Esophagus muscularis mucosa (tissue), 4 donors: Measurements from ENCODE around the gene SYNE1. TPM values are rescaled to one million over a fixed set of nuclear protein-coding genes. Genes with fewer than 3 reads are reported as not detected.

Source experiments
- DNase-seq: peaks from one replicate; pipeline ENCODE4 v3.0.0-alpha.2; 2017; ENCODE audit errors: extremely low spot score
- H3K27ac ChIP-seq, 4 donors: fragments of 200-600 bp; sonication (generic); replicated peaks in 1 of 4; 1 replicate in 3 of 4; 2 replicates in 1 of 4; pipeline ENCODE4 v1.5.1; 2016 to 2019; ENCODE audit warnings: mild to moderate bottlenecking in 1 of 4
- H3K27me3 ChIP-seq, 4 donors: fragments of 200-600 bp; sonication (generic); one replicate each; pipeline versions ENCODE4 v1.5.1 to v1.6.0; 2016 to 2019
- H3K36me3 ChIP-seq, 4 donors: fragments of 200-600 bp; sonication (generic); one replicate each; pipeline ENCODE4 v1.5.1; 2016 to 2019
- H3K4me1 ChIP-seq, 4 donors: fragments of 200-600 bp; sonication (generic); one replicate each; pipeline ENCODE4 v1.5.1; 2016 to 2019
- H3K4me3 ChIP-seq, 4 donors: fragments of 200-600 bp; sonication (generic); 1 replicate in 2 of 4; 2 replicates in 2 of 4; pipeline ENCODE4 v1.5.1; 2016 to 2019; ENCODE audit warnings: mild to moderate bottlenecking in 4 of 4, moderate library complexity in 1 of 4
- H3K9me3 ChIP-seq, 4 donors: fragments of 200-600 bp; sonication (generic); 1 replicate in 3 of 4; 2 replicates in 1 of 4; pipeline ENCODE4 v1.5.1; 2016 to 2019
- EP300 ChIP-seq: sonication (generic); formaldehyde crosslinking; IDR thresholded peaks from one replicate; pipeline ENCODE4 v1.6.1; 2017; ENCODE audit warnings: antibody characterized with exemption
- POLR2A ChIP-seq: fragments of 450-650 bp; IDR thresholded peaks from one replicate; pipeline ENCODE4 v1.6.1; 2017; ENCODE audit warnings: antibody characterized with exemption, moderate library complexity, mild to moderate bottlenecking, low read depth
- POLR2AphosphoS5 ChIP-seq, 2 donors: sonication (generic); formaldehyde crosslinking; IDR thresholded peaks; one replicate each; pipeline ENCODE4 v1.6.1; 2017; ENCODE audit warnings: antibody characterized with exemption in 2 of 2
- WGBS: methylation state at CpG from one replicate; pipeline ENCODE4 v1.1.5; 2018; 5-methylcytosine and 5-hydroxymethylcytosine counted together
- intact Hi-C: fragments of 100-400 bp; cut with DNase I; formaldehyde crosslinking; loops from one replicate; pipeline ENCODE4 v1.15.1; 2023
- total RNA-seq, 4 donors: library from RNA; depleted of rRNA; stranded (reverse); fragments of >200 nt; gene quantifications; one replicate each; pipeline versions ENCODE4 v1.1.0 to v1.2.1, GENCODE V29; 2016
- TF ChIP-seq, protein P1 (sequence below), 3 experiments: fragments of 200-600 bp in 2 of 3; fragments of 450-650 bp in 1 of 3; sonication (generic) in 2 of 3; IDR thresholded peaks; one replicate each; pipeline ENCODE4 v1.5.1; 2017 to 2019; ENCODE audit warnings: antibody characterized with exemption in 3 of 3, mild to moderate bottlenecking in 2 of 3, moderate library complexity in 1 of 3

The SYNE1 gene
- total RNA-seq, 4 donors from 2014 or later = 151 to 196 (median 170) TPM

DNA sequence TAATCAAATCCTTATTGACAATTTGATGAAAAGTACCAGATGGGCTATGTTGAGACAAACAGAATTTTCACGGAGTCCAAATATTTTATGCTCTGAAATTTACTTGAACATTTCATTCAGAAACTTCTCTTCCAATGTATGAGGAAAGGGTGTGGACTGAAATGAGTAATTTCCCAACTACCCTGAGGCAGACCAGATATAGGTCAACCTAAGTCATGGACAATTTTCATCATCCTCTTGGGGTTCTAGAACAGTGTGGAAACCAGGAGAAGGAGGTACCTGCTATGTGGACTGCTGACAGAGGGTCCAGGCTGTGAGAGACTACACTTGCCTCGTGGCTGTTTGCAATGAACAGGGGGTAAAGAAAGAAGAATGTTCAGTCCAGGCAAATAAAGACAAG lies 506.7 kb downstream of the SYNE1 start:
- Histone ChIP-seq H3K27ac (peak overlapping the region in 3 of 4 donors; percentile 46 to 72 (median 48)), H3K27me3 (no peaks in the 10 kb centered on the region), H3K4me1 (peaks cover 5 to 21% (median 9%) of the 10 kb centered on the region in 4 donors), H3K9me3 (no peaks in the 10 kb centered on the region), H3K36me3 (peaks cover 36 to 75% (median 61%) of the 10 kb centered on the region in 4 donors), H3K4me3 (peak overlapping the region; percentile 19 to 44 (median 24))
- TF ChIP-seq, protein P1, sequence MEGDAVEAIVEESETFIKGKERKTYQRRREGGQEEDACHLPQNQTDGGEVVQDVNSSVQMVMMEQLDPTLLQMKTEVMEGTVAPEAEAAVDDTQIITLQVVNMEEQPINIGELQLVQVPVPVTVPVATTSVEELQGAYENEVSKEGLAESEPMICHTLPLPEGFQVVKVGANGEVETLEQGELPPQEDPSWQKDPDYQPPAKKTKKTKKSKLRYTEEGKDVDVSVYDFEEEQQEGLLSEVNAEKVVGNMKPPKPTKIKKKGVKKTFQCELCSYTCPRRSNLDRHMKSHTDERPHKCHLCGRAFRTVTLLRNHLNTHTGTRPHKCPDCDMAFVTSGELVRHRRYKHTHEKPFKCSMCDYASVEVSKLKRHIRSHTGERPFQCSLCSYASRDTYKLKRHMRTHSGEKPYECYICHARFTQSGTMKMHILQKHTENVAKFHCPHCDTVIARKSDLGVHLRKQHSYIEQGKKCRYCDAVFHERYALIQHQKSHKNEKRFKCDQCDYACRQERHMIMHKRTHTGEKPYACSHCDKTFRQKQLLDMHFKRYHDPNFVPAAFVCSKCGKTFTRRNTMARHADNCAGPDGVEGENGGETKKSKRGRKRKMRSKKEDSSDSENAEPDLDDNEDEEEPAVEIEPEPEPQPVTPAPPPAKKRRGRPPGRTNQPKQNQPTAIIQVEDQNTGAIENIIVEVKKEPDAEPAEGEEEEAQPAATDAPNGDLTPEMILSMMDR (IDR thresholded peaks at IDR 0.05) = no peak
- no peak for TF ChIP-seq POLR2AphosphoS5 (IDR thresholded peaks at IDR 0.05)
- TF ChIP-seq POLR2A = no peak
- no peak for TF ChIP-seq EP300
- intact Hi-C loops = no loop called here
- 75% methylated on average over 2 of the region's 2 CpGs for WGBS
- no peak for DNase-seq

DNA sequence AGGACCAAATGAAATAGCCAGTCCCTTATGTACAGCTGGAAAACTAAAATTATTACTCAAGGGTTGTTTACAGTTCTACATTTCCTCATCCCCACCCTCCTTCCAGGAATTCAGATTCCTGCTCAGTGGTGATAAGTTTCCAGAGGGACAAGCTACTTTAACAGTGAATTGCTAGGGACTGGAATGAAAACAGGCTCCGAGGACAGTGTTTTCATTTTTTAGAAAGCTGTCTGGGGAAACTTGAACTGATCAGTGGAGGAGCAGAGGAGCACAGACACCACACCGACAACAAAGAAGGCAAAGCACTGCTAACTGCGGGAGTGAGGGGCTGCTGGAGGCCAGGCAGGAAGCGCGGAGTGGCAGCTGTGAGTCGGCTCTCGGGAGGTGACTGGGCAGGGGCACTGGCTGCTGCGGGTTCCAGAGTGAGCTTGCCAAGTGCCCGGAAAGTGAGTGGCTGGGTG lies 507.4 kb downstream of the SYNE1 start:
- Histone ChIP-seq H3K4me3 (peak overlapping the region; percentile 19 to 44 (median 24)), H3K4me1 (peaks cover 5 to 21% (median 9%) of the 10 kb centered on the region in 4 donors), H3K27ac (peak overlapping the region; percentile 46 to 72 (median 56)), H3K27me3 (no peaks in the 10 kb centered on the region), H3K36me3 (peaks cover 32 to 74% (median 55%) of the 10 kb centered on the region in 4 donors), H3K9me3 (no peaks in the 10 kb centered on the region)
- 52% methylated on average over 9 of the region's 9 CpGs for WGBS
- intact Hi-C loops = loop anchor here (10.0 kb wide), 1 partner anchor 445 kb away; no protein-coding TSS in a partner anchor
- TF ChIP-seq EP300 = no peak
- TF ChIP-seq, protein P1 (IDR thresholded peaks at IDR 0.05) = no peak
- no peak for TF ChIP-seq POLR2A
- TF ChIP-seq POLR2AphosphoS5 (IDR thresholded peaks at IDR 0.05) = peak; percentile 20 to 61
- no peak for DNase-seq

DNA sequence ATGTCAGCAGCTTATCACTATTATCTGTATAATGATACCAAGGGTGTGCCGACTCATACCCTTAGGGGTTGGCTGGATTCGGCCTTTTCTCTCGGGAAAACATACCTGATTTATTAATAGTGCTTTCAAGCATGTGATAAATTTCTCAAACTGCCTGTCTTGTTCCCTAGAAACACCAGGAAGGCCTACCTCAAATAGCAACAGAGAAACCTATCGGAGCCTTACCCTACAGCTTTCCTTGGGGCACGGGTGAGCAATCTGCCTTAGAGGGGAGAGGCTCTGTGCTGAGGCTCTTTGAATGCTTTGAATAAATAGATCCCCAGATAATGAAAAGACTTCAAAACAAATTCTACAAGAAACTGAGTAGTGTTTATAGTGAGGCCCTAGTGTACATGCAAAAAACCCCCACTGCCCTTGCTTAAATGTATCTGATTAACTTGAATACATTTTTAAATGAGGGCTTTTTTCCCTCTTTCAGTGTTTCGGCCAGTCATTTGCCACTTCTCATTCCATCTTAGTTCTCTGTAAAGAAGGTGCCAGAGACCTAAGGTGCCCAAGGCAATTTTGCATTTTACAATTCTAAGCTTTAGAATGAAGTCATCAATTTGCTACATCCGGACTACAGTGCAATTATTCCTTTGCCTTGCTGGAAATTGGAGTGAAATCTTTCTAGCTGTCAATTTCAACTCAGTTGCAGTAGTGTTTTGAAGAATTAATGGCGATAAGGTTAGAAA lies 509.6 kb downstream of the SYNE1 start:
- 74% methylated on average over 8 of the region's 8 CpGs for WGBS
- H3K27ac ChIP-seq = no peak overlapping the region
- DNase-seq = no peak
- H3K27me3 ChIP-seq = no peaks in the 10 kb centered on the region
- no peak for TF ChIP-seq EP300
- TF ChIP-seq, protein P1 (IDR thresholded peaks at IDR 0.05) = no peak
- TF ChIP-seq POLR2AphosphoS5 (IDR thresholded peaks at IDR 0.05) = no peak
- TF ChIP-seq POLR2A = no peak
- no peak overlapping the region for H3K4me3 ChIP-seq
- H3K36me3 ChIP-seq = peaks cover 13 to 68% (median 44%) of the 10 kb centered on the region in 4 donors
- peaks cover 5 to 21% (median 9%) of the 10 kb centered on the region in 4 donors for H3K4me1 ChIP-seq
- H3K9me3 ChIP-seq = no peaks in the 10 kb centered on the region
- intact Hi-C loops = loop anchor here (10.0 kb wide), 1 partner anchor 443 kb away; no protein-coding TSS in a partner anchor

DNA sequence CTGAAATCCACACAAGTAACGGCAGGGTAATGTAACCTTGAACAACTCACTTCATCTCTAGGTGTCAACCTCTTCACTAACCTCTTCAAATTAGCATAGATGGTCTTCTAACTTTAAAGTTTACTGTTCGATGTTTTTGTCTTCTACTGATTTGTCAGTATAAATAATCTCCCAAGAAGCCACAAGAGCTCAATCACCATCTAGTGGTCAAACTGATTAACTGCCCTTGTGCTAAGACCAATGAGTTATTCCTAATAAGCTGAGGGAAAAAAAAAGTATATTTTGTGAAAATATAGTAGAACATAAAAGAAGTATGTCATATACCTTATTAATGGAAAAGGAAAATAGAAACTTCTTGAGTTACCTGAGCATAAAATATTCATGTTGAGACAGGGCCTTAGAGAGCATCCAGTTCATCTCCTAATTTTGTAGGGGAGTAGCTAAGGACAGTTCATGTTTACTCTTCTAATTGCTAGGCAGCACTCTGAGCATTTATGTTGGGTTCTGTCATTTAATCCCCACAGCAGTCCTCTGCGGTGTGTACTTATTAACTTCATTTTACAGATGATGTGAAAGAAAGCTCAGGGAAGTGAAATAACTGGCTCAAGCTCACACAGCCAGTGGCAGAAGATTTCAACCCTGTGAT lies 512.6 kb downstream of the SYNE1 start:
- TF ChIP-seq EP300 (no peak), POLR2A (no peak), POLR2AphosphoS5 (IDR thresholded peaks at IDR 0.05) (no peak)
- TF ChIP-seq, protein P1 (IDR thresholded peaks at IDR 0.05) = peak; percentile 45 to 76 (median 52)
- H3K4me3 ChIP-seq = no peak overlapping the region
- 54% methylated on average over 3 of the region's 3 CpGs for WGBS
- H3K36me3 ChIP-seq = peaks cover 24 to 69% (median 52%) of the 10 kb centered on the region in 4 donors
- H3K4me1 ChIP-seq = peaks cover 12 to 14% (median 13%) of the 10 kb centered on the region in 4 donors
- DNase-seq = no peak
- no peaks in the 10 kb centered on the region for H3K27me3 ChIP-seq
- no peak overlapping the region for H3K27ac ChIP-seq
- H3K9me3 ChIP-seq = no peaks in the 10 kb centered on the region
- intact Hi-C loops = loop anchor here (2.0 to 10.0 kb wide), 2 partner anchors 360 to 440 kb away; no protein-coding TSS in a partner anchor
